ENCODE results near the gene IZUMO1.

GRCh38 chr19:48720251-48720612 is 26.5 kb downstream of the IZUMO1 start:
- TF ChIP-seq POLR2A (IDR thresholded peaks at IDR 0.05) (no peak), CTCF (IDR thresholded peaks at IDR 0.05) (no peak)

Measured in uterus (tissue), 2 donors.